DND-41 (cell line): Measurements from ENCODE around the gene CSNK1E.

ENCODE experiments used
- EZH2 ChIP-seq: IDR thresholded peaks from 3 replicates; pipeline ENCODE4 v1.6.1; 2012; ENCODE audit warnings: borderline replicate concordance, low read depth, mild to moderate bottlenecking, moderate library complexity, low read length, inconsistent platforms; ENCODE audit not compliant: severe bottlenecking
- TF ChIP-seq, protein P1 (sequence below): IDR thresholded peaks from 2 replicates; pipeline ENCODE4 v1.5.1; 2012; ENCODE audit warnings: borderline replicate concordance, low read length, moderate library complexity, mild to moderate bottlenecking; ENCODE audit not compliant: poor library complexity, severe bottlenecking; ENCODE audit errors: extremely low read depth

DNA sequence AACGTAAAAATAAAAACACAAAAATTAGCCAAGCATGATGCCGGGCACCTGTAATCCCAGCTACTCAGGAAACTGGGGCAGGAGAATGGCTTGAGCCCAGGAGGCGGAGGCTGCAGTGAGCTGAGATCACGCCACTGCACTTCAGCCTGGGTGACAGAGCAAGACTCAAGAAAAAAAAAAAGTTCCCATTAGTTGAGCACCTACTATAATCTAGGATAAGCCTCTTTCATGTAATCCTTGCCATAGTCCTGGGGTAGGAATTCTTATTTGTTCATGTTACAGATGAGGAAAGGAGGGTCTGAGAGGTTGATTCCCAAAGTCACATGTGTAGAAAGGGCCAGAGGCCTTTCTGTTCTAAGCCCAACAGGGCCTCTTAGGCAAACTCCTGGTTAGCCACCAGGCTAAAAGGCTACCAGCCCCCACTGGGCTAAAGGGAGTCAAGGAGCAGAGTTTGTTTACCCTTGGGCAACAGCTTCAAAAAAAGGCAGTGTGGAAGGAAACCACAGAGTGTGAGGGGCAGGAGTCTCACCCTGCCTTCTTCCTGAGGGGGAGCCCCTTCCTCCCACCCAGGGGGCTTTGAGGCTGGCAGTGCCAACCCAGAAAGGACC is 21.6 kb upstream of the CSNK1E start:
- TF ChIP-seq, protein P1, sequence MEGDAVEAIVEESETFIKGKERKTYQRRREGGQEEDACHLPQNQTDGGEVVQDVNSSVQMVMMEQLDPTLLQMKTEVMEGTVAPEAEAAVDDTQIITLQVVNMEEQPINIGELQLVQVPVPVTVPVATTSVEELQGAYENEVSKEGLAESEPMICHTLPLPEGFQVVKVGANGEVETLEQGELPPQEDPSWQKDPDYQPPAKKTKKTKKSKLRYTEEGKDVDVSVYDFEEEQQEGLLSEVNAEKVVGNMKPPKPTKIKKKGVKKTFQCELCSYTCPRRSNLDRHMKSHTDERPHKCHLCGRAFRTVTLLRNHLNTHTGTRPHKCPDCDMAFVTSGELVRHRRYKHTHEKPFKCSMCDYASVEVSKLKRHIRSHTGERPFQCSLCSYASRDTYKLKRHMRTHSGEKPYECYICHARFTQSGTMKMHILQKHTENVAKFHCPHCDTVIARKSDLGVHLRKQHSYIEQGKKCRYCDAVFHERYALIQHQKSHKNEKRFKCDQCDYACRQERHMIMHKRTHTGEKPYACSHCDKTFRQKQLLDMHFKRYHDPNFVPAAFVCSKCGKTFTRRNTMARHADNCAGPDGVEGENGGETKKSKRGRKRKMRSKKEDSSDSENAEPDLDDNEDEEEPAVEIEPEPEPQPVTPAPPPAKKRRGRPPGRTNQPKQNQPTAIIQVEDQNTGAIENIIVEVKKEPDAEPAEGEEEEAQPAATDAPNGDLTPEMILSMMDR: no peak
- TF ChIP-seq EZH2: no peak
